ENCODE results near the gene OR6N2.
A peak's percentile ranks its signal among the peaks of the same experiment; 100 is the strongest.

The OR6N2 gene

DNA sequence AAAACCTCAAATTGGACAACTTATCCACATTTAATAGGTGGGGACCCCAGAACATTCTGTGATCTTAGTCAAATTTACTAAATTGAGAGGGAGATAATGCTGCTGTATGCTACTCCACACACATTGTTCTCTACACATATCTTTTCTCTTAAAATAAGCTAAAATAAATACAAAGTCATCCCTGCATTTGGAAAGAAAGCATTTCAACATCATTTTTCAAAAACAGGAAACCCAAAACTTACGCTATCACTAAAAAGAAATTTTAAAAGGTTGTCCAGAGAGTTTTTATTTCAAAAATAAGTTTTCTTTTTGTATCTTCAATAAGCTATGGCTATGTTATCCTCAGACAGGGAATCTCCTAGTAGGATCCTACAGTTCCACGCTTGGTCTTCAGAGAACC is 19.5 kb upstream of the OR6N2 start:
- no peak overlapping the region for H3K4me3 Mint-ChIP-seq
- peaks cover 1% of the 10 kb centered on the region for H3K36me3 Mint-ChIP-seq
- H3K9me3 Mint-ChIP-seq, result no peaks in the 10 kb centered on the region
- peaks cover 8% of the 10 kb centered on the region for H3K4me1 Mint-ChIP-seq
- H3K27ac Mint-ChIP-seq, result no peak overlapping the region
- H3K27me3 Mint-ChIP-seq, result peaks cover 3% of the 10 kb centered on the region

GRCh38 chr1:158799689-158800088 is 18.7 kb upstream of the OR6N2 start:
- Mint-ChIP-seq H3K27ac (no peak overlapping the region), H3K4me3 (no peak overlapping the region), H3K36me3 (peaks cover 1% of the 10 kb centered on the region), H3K9me3 (no peaks in the 10 kb centered on the region), H3K27me3 (peaks cover 3% of the 10 kb centered on the region), H3K4me1 (peaks cover 8% of the 10 kb centered on the region)

DNA sequence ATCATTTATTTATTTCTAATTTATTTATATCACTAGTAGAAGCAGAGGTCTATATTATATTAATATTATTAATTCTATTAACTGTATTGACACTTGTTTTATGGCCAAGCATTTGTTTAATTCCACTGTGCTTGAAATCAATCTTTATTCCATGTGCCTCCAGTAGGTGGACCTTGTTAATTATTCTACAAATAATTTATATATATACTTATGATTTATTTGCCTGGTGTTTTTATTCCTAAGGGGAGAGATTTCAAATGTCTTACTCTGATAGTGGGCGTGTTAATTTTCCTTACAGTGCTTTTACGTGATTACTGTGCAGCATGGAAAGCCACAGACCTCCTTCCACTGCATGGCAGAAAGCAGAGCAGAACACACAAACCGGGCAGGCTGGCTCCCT is 17.5 kb upstream of the OR6N2 start:
- Mint-ChIP-seq H3K27ac (no peak overlapping the region), H3K4me1 (peaks cover 8% of the 10 kb centered on the region), H3K36me3 (peaks cover 1% of the 10 kb centered on the region), H3K9me3 (no peaks in the 10 kb centered on the region), H3K4me3 (no peak overlapping the region), H3K27me3 (peaks cover 4% of the 10 kb centered on the region)

- Mint-ChIP-seq H3K27ac (no peak overlapping the region), H3K27me3 (peaks cover 2% of the 10 kb centered on the region), H3K4me1 (peaks cover under 1% of the 10 kb centered on the region), H3K4me3 (no peak overlapping the region), H3K9me3 (no peaks in the 10 kb centered on the region), H3K36me3 (peaks cover 1% of the 10 kb centered on the region)
Measured at GRCh38 chr1:158794247-158794646, 13.2 kb upstream of the OR6N2 start.

DNA sequence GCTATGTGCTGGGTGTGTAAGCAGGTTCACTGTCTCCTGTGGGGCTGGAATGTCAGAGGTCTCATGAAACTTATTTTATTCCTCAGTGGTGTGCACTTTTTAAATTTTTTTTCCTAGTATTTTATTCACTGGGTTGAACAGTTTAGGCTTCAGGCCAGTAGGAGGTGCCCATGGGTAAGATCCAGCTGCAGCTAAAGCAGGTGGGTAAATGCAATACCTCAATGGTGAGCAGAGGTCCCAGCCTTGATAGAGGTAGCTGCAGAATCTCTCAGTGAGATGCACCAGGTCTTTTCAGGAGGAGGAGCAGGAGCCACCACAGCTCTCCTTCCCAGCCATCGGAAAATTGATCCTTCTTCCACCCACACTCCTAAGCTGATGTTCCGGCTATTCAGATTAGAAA is 12.6 kb upstream of the OR6N2 start:
- no peak overlapping the region for H3K4me3 Mint-ChIP-seq
- H3K4me1 Mint-ChIP-seq, result no peaks in the 10 kb centered on the region
- no peaks in the 10 kb centered on the region for H3K9me3 Mint-ChIP-seq
- no peak overlapping the region for H3K27ac Mint-ChIP-seq
- peaks cover 2% of the 10 kb centered on the region for H3K27me3 Mint-ChIP-seq
- H3K36me3 Mint-ChIP-seq, result peaks cover 1% of the 10 kb centered on the region

GRCh38 chr1:158771950-158772866 is 8.8 kb downstream of the OR6N2 start, which contains the start of gene OR6N1:
OR6N1 (minus strand) TSS chr1:158772195; CDS start chr1:158766682, 5,513 bp downstream.
- Mint-ChIP-seq H3K36me3 (no peaks in the 10 kb centered on the region), H3K9me3 (no peaks in the 10 kb centered on the region), H3K27me3 (peaks cover 7% of the 10 kb centered on the region), H3K4me1 (no peaks in the 10 kb centered on the region), H3K27ac (no peak within 1 kb of the TSS), H3K4me3 (no peak within 1 kb of the TSS)

DNA sequence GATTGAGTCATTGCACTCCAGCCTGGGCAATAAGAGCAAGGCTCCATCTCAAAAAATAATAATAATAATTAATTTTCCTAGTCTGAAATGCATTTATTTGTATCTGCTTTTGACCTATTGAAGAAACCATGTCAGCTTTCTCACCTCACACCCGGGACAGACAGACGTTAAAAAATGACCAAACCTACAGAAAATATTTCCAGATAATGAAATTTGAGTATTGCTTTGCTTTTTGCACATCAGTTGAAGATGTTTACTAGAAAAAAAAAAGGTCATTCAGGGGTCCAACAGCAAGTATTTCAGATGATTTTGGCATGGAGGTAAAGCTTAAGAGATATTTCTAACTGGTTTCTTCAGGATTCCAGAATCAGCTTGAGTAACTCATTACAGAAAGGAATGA is 26.6 kb downstream of the OR6N2 start, which contains the start of gene OR6K6:
Gene OR6K6 (plus strand): TSS at position 301 of the 400 bp plus-strand sequence. CDS start 168 bp downstream, outside the sequence.
- no peaks in the 10 kb centered on the region for H3K4me1 Mint-ChIP-seq
- no peaks in the 10 kb centered on the region for H3K36me3 Mint-ChIP-seq
- H3K9me3 Mint-ChIP-seq, result no peaks in the 10 kb centered on the region
- H3K27me3 Mint-ChIP-seq, result peaks cover 9% of the 10 kb centered on the region
- no peak within 1 kb of the TSS for H3K4me3 Mint-ChIP-seq
- H3K27ac Mint-ChIP-seq, result no peak within 1 kb of the TSS

- no peaks in the 10 kb centered on the region for H3K4me1 Mint-ChIP-seq
- H3K27me3 Mint-ChIP-seq, result peaks cover 9% of the 10 kb centered on the region
- no peak overlapping the region for H3K4me3 Mint-ChIP-seq
- peak overlapping the region; percentile 10 for H3K27ac Mint-ChIP-seq
- H3K36me3 Mint-ChIP-seq, result no peaks in the 10 kb centered on the region
- no peaks in the 10 kb centered on the region for H3K9me3 Mint-ChIP-seq
Measured at GRCh38 chr1:158752155-158752712, 28.8 kb downstream of the OR6N2 start.

DNA sequence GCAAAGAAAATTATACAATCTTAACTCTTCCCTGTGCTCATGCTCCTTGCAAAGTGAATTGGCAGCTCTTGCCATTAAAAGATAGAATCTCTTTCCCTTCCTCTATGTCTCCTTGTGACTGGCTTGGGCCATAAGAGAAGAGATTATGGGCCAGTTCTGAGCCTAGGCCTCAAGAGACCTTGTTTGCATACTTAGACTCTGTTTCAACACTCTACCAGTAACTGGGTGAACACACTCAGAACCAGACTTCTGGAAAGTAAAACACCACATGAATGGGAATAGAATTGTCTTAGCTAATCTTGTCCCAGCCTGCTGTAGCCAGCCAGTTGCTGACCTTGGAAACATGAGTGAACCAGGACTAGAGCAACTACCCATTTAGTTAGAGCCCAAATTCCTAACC is 45.2 kb downstream of the OR6N2 start:
- Mint-ChIP-seq H3K27me3 (peaks cover 10% of the 10 kb centered on the region), H3K4me3 (no peak overlapping the region), H3K9me3 (no peaks in the 10 kb centered on the region), H3K36me3 (no peaks in the 10 kb centered on the region), H3K27ac (no peak overlapping the region), H3K4me1 (no peaks in the 10 kb centered on the region)

GRCh38 chr1:158732524-158732923 is 48.5 kb downstream of the OR6N2 start:
- Mint-ChIP-seq H3K9me3 (no peaks in the 10 kb centered on the region), H3K4me3 (no peak overlapping the region), H3K36me3 (no peaks in the 10 kb centered on the region), H3K27me3 (no peaks in the 10 kb centered on the region), H3K4me1 (no peaks in the 10 kb centered on the region), H3K27ac (no peak overlapping the region)

DNA sequence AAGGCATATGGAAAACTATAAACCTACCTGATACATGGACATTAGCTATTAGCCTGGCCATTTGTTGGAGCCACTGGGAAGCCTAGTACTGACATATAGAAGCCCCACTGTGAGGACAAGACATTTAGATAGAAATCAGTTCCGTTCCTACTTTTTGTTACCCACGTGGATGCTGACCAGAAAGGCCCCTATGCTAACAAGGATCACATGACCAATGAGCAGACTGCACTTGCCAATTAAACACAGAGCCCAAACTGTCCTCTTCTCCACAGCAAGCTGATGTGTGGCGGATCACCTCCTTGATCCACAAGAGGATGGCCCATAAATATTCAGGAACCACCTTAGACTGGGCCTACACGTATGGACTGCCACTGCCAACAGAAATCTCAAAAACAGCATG is 49.3 kb downstream of the OR6N2 start:
- no peaks in the 10 kb centered on the region for H3K4me1 Mint-ChIP-seq
- H3K27ac Mint-ChIP-seq, result no peak overlapping the region
- H3K27me3 Mint-ChIP-seq, result peaks cover 2% of the 10 kb centered on the region
- H3K36me3 Mint-ChIP-seq, result no peaks in the 10 kb centered on the region
- H3K9me3 Mint-ChIP-seq, result no peaks in the 10 kb centered on the region
- no peak overlapping the region for H3K4me3 Mint-ChIP-seq

DNA sequence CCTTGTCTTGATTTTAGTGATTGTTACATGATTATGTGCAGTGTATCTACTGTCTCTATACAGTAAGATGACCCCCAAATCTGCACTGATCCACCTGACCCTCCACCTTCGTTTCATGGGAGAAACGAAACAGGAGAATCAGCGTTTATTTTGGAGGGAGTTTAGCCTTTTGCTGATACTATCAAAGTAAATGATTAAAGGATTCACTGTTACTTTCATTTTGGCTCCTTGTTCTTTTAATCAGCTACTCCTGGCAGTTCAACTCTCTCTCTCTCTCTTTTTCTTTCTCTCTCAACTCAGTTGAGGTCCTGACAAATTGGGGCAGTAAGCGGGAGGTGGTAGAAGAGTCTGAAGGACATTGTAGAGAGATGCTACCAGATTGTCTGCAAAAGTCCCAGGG is 50.6 kb downstream of the OR6N2 start:
- H3K4me3 Mint-ChIP-seq, result no peak overlapping the region
- peaks cover 4% of the 10 kb centered on the region for H3K27me3 Mint-ChIP-seq
- no peak overlapping the region for H3K27ac Mint-ChIP-seq
- H3K4me1 Mint-ChIP-seq, result no peaks in the 10 kb centered on the region
- H3K9me3 Mint-ChIP-seq, result no peaks in the 10 kb centered on the region
- H3K36me3 Mint-ChIP-seq, result no peaks in the 10 kb centered on the region

DNA sequence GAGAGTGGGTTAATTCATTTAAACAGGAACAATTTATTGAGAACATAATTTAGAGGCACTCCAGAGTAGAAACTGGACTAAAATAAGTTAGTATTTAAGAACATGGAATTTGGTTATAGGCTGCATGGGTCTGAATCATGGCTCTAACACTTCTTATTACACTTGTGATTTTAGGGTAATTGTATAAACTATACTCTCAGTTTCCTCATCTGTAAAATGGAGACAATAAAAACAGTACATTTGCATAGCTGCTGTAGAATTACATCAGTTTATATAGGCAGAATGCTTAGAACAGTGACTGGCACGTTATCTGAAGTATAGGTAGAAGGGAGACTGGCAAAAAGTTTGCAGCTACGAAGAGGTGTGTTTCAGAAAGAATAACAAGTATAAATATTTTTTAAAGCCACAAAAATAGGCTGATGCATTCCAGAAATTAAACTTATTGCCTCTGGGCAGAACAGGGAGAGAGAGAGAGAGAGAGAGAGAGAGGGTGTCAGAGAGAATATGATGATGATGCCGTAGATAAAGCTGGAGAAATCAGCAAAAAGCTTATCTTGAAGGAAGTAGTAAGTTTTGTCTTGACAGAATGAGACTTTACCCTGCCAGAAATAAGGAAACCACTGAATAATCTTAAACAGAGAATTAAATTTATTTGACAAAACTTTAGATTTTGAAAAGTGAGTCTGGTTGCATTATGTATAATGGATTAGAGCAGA is 52.3 kb downstream of the OR6N2 start:
- no peak overlapping the region for H3K27ac Mint-ChIP-seq
- H3K27me3 Mint-ChIP-seq, result peaks cover 11% of the 10 kb centered on the region
- H3K36me3 Mint-ChIP-seq, result no peaks in the 10 kb centered on the region
- no peaks in the 10 kb centered on the region for H3K9me3 Mint-ChIP-seq
- H3K4me3 Mint-ChIP-seq, result no peak overlapping the region
- H3K4me1 Mint-ChIP-seq, result no peaks in the 10 kb centered on the region

GRCh38 chr1:158724442-158724841 is 56.6 kb downstream of the OR6N2 start:
- no peak overlapping the region for H3K27ac Mint-ChIP-seq
- H3K27me3 Mint-ChIP-seq, result peaks cover 17% of the 10 kb centered on the region
- H3K9me3 Mint-ChIP-seq, result no peaks in the 10 kb centered on the region
- H3K4me3 Mint-ChIP-seq, result no peak overlapping the region
- no peaks in the 10 kb centered on the region for H3K36me3 Mint-ChIP-seq
- H3K4me1 Mint-ChIP-seq, result no peaks in the 10 kb centered on the region

Measured in activated naive CD4-positive, alpha-beta T cell treated with anti-CD3 and anti-CD28 coated beads, Interleukin-2, amount 50 U/mL, for 24 hours (primary cell).